Measurements from ENCODE around the gene GDPGP1.
"Not testable (repeated sequence)": the region's sequence is repeated elsewhere in the genome, so short reads cannot be mapped to it uniquely, and the experiment has no call there.

GDPGP1 gene

DNA sequence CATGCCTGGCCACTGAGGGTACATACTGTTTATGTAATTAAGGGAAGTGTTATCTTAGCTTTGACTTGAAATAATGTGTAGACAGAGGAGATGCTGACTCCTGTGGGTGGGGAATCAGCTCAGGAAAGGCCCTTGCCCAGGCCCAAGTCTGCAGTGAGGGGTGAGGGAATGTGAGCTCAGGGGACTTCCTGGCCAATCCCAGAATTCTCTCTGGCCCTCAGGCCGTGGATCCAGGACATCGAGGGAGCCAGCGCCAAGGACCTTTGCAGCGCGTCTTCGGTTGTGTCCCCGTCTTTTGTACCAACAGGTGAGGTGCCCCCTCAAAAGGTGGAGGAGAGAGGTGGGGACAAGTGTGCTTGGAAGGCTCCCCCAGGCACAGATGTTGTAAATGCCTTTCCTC is 6.7 kb upstream of the GDPGP1 start:
- DNase-seq = no peak

DNA sequence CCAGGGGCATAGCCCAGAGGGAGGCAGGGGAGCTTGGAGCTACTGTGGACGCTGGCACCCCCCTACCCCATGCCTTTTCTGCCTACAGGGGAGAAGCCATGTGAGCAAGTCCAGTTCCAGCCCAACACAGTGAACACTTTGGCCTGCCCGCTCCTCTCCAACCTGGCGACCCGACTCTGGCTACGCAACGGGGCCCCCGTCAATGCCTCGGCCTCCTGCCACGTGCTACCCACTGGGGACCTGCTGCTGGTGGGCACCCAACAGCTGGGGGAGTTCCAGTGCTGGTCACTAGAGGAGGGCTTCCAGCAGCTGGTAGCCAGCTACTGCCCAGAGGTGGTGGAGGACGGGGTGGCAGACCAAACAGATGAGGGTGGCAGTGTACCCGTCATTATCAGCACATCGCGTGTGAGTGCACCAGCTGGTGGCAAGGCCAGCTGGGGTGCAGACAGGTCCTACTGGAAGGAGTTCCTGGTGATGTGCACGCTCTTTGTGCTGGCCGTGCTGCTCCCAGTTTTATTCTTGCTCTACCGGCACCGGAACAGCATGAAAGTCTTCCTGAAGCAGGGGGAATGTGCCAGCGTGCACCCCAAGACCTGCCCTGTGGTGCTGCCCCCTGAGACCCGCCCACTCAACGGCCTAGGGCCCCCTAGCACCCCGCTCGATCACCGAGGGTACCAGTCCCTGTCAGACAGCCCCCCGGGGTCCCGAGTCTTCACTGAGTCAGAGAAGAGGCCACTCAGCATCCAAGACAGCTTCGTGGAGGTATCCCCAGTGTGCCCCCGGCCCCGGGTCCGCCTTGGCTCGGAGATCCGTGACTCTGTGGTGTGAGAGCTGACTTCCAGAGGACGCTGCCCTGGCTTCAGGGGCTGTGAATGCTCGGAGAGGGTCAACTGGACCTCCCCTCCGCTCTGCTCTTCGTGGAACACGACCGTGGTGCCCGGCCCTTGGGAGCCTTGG is 5.9 kb upstream of the GDPGP1 start:
- DNase-seq = no peak

DNA sequence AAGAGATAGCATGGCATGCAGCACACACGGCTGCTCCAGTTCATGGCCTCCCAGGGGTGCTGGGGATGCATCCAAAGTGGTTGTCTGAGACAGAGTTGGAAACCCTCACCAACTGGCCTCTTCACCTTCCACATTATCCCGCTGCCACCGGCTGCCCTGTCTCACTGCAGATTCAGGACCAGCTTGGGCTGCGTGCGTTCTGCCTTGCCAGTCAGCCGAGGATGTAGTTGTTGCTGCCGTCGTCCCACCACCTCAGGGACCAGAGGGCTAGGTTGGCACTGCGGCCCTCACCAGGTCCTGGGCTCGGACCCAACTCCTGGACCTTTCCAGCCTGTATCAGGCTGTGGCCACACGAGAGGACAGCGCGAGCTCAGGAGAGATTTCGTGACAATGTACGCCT is 5.0 kb upstream of the GDPGP1 start:
- DNase-seq = no peak

DNA sequence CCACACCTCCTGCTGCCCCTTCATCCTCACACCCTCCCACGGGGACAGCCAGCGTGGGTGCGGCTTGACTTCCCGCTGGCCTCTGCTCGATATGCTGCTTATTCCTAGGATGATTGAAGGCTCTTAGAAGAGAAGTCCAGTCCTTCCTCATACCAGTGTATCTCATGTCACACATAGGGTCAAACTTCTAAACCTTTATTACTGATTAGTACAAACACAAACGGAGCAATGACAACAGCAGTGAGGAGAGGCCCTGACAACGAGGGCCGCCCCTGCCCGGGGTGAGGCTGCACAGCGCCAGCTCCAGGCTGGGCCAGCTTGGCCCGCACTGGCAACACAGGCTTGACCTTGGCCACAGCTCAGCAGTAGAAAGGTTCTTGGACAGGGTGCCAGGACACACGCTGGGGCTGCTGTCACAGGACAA is 3.9 kb upstream of the GDPGP1 start:
- no peak for DNase-seq

DNA sequence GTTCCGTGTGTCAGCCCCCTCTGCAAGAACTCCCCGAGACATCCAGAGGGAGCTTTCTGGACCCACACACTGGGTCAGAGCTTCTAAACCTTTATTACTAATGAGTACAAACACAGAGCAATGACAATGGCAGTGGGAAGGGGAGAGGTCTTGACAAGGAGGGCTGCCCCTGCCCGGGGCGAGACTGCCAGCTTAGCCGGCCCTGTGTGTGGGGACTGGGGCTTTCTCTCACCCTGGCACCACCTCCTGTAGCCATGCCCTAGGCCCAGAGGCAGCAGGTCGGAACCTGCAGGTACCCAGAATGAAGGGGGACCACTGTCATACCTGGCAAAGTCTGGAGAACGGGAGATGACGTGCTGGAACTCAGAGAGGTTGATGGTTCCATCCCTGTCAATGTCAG is 3.4 kb upstream of the GDPGP1 start:
- no peak for DNase-seq

DNA sequence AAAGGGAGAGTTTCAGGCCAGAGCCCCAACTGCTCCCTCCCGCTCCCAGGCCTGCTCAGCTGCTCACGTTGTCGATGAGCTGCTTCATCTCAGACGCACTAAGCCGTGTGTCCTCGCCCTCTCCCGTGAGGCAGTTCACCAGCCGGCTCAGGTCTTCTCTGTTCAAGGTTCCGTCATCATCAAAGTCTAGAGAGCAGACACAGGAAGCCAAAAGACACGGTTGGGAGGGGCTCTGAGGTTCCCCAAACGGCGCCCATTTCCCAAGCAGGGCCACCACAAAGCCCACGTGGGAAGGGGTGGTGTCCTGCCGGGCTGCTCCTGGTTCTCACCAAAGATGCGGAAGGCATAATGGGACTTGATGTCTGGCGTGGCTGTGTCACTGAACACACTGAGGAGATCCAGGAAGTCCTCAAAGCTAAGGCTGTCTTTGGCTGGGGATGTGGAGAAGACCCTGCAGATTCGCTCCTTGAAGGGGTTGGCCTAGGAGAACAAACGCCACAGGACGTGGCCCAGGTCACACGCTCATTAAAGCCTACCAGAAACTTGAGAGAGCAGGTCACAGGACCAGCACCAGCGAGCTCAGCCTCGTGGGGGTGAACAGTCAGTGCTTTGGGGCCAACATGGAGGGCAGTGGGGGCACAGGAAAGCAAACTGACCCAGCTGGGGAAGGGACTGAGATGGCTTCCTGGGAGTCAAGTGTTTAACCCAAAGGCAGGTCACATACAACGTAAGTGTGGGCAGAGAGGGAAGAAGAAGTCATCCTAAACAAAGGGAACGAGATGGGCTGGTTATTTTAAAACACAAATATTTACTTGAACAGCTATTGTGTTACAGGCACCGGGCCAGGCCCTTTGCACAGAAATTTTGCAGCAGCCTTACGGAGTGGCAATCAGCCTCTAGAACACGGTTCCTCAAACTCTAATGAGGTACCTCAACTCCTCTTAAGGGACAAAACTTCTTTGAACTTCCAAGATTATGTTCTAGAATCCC is 2.7 kb upstream of the GDPGP1 start:
- no peak for DNase-seq

DNA sequence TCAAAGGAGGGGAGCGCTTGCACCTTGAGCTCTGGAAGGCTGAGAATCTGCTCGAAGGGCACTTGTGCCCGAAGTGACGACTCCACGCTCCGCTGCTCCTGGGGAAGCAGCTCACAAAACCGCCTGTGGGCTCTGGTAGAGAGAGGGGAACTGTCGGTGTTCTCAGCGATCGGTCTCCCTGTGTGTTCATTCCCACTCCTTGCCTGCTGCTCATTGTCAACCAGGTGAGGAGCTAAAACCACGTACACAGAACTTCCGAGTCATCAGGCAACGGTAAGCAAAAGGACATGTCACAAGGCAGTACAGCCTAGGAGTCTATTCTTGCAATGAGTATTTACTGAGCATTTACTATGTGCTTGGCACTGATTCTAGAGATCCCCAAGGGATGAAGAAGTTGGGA is 1.8 kb upstream of the GDPGP1 start:
- DNase-seq = no peak

DNA sequence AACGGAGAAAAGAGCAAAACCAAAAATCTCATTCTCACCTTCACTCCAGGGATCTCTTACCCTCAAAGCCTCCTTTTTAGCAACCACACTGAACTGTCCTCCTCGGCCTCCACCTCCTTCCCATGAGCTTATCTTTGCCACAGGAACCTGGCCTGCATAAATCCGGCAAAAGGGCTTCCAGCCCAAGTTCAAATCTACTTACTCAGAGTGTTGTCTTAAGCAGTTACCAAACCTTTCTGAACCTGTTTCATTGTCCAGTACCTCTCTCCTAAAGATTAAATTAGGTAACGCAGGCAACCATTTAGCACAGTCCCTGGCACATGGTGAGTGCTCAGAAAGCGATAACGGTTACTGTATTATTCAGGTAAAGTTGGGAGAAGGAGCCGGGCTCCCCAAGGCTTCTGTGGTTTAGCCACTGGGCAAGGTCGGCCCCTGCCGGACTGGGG is 1.0 kb upstream of the GDPGP1 start:
- no peak for DNase-seq

DNA sequence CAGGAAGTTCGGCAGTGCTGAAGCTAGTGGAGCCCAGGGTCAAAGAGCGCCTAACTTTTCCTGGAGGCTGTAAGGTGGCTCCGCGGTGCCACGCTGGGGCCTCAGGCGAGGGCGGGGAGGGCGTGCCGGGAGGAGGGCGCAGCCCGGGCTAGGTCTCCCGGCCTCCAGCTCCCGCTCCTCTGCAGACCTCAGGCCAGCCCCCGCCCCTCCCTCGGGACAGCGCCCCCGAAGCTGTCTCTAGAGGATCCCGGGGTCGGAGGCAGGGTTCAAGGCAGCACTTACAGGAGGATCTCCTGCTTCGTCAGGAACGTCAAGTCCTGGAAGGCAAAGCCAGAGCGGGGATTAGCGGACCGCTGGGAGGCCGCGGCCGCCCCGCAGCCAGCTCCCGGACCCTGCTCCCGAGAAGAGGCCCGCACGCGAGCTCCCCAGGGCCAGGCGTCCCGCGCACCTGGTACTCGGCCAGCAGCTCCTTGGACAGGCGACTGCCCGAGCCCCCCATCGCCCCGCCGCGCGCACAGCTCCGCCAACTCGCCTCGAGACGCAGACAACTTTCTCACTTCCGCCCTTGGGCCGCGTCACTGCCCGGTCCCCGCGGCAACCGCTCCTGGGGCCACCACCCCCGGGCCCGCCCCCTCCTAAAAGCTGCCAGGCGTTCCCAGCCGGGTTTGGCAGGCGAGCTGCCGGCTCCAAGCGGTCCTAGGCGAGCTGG is 468 bp upstream of the GDPGP1 start, which contains the start of gene CIB1:
TSS of gene CIB1 (minus strand) at position 555 of the 709 bp plus-strand sequence. CDS start at position 499, 56 bp downstream.
- peak in 1 of 2 experiments; percentile 15 for DNase-seq

DNA sequence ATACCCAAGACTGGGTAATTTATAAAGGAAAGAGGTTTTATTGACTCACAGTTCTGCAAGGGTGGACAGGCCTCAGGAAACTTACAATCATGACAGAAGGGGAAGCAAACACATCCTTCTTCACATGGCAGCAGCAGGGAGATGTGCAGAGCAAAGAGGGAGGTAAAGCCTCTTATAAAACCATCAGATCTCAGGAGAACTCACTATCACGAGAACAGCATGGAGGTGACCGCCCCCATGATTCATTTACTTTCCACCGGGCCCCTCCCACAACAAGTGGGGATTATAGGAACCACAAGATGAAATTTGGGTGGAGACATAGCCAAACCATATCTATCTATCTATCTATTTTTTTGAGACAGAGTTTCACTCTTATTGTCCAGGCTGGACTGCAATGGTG is 5.4 kb downstream of the GDPGP1 start:
- no peak for DNase-seq

DNA sequence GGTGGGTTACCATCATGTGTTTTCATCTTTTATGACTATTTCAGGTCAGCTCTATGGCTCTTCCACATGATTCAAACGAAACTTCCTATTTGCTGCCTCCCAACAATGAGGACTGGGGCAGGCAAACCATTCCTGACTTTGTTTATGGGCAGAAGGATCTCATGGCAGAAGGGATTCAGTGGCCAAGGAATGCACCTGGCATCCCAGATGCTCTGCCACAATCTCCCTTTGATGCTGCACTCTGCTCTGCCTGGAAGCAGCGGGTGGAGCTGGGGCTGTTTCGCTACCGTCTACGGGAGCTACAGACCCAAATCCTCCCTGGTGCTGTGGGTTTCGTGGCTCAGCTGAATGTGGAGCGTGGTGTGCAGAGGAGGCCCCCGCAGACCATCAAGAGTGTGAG is 6.8 kb downstream of the GDPGP1 start:
- DNase-seq = no peak

DNA sequence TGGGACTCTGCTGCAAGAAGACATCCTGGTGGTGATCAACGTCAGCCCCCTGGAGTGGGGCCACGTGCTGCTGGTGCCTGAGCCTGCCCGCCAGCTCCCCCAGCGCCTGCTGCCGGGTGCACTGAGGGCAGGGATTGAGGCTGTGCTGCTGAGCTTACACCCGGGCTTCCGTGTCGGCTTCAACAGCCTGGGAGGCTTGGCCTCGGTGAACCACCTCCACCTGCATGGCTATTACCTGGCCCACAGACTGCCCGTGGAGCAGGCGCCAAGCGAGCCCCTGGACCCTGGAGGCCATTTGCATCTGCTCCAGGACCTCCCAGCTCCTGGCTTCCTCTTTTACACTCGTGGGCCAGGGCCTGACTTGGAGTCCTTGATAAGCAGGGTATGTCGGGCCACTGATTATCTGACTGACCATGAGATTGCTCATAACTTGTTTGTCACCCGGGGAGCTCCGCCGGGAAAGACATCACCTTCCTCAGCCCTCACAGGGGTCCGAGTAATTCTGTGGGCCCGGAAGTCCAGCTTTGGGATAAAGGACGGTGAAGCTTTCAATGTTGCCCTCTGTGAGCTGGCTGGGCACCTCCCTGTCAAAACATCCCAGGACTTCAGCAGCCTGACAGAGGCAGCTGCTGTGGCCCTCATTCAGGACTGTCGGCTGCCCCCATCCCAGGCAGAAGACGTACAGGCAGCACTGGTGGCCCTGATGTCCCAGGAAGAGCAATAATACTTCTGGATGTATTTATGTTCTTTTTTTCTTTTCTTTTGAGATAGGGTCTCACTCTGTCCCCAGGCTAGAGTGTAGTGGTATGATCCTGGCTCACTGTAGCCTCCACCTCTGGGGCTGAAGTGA is 7.6 kb downstream of the GDPGP1 start:
- no peak for DNase-seq

DNA sequence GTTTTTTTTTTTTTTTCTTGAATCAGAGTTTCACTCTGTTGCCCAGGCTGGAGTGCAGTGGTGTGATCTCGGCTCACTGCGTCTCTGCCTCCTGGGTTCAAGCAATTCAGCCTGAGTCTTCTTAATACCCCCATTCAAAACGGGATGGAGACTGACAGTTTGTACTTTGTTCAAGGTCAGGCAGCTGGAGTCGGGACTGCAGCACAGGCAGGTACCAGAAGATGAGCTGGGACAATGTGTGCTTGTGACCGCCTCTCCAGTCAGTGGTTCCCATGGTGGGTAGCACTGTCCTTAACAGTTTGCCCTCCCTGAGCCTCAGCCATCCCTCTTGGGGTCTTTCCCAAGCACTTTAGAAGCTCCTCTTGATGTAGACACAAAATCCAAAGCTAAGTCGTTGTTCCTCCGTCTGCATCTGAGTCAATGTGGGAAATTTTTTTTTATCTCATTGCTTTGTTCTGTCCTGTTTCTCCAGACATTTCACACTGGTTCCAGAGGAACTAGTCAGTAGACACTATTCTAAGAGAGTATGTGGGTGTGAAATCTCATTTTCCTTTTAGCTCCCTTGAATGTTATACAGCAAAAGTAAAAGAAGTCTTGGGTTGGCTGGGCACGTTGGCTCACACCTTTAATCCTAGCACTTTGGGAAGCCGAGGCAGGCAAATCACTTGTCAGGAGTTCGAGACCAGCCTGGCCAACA is 10.1 kb downstream of the GDPGP1 start:
- DNase-seq = no peak

DNA sequence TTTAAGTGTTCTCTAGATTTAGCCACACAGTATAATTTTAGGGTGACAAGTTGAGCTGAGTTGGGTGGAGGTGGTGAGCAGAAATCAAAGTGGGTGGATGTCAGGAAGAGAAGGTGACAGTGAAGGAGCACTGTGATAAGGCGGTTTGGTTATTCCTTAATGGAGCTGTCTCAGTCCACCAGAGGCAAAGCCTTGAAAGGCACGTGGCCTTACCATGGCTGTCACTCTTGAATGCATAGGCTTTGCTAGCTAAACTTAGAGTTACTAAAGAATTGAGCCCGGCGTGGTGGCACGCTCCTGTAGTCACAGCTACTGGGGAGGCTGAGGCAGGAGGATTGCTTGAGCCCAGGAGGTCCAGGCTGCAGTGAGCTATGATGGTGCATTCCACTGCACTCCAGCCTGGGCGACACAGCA is 14.8 kb downstream of the GDPGP1 start:
- DNase-seq = no peak

DNA sequence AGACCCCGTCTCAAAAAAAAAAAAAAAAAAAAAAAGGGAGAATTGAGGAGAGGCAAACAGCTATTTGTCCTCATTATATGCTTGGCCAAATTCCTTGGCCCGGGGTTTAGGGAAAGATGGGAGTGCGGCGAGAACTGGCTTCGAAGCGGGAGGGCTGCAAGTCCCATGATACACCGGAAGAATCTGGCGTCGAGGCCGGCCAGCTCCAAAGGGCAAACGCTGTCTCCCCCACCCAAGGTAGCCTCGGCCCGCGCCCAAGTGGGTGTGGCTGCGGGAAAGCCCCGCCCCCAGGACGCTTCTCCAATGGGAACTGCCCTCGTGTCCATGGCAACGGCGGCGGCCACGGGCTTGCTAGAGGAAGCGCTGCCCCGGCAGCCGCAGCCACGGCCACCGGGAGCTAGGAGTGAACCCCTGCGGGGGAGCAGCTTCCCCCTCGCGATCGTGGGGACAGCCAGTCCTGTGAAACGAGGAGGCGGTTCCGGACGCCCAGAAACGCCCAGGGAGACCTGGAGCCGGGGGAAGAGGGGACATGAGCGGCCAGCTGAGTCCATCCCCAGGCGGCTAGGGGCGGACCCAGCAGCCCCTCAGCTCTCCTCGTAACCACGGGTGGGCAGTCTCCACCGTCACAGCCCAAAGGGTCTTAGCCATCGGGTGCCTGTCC is 15.3 kb downstream of the GDPGP1 start, which contains the start of gene TTLL13:
TSS of gene TTLL13 (plus strand) at position 354 of the 661 bp plus-strand sequence. CDS start 1,075 bp downstream, outside the sequence.
- DNase-seq = peak; percentile 81 to 89

DNA sequence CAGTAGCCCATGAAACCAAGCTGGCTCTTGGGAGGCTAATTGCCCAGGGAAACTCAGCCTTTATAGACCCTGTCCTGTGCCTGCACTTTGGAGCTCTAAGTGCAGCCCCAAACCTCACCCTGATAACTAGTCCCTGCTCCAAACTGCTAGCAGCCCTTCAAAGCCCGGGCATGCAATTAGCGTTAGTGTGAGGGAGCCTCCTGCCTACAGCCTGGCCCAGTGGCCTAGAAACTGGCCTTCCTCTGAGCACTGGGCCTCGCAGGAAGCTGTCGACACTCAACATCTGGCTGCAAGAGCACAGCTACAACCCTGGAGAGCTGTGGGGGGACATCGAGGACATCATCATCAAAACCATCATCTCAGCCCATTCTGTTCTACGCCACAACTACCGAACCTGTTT is 23.8 kb downstream of the GDPGP1 start:
- no peak for DNase-seq

DNA sequence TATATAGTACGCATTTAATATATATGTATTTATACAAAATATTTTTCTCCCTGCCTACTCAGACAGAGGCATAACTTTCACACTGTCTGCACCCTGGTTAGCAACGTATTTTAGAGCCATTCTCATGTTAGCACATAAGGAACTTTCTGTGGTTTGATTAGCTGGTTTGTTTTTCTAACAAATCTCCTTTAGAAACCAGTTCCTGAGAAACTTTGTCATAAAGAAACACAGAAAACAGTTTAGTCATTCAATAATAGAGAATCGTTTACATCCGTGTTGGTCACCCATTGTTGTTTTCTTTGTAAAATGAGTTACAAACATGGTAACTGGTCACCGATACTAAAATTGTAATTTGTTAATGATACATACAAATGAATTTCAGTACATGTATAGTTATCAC is 25.5 kb downstream of the GDPGP1 start:
- DNase-seq = no peak

DNA sequence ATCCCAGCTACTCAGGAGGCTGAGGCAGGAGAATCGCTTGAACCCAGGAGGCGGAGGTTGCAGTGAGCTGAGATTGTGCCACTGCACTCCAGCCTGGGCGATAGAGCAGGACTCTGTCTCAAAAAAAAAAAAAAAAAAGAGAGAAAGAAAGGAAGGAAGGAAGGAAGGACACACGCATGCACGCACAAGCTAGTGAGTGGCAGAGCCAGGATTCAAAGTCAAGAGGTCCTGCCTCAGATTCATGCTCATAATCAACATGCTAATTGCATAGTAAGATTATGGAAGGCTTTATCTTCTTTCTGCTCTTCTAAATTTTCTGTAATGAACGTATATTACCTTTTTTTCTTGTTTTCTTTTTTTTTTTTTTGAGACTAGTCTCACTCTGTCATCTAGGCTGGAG is 26.7 kb downstream of the GDPGP1 start:
- DNase-seq = not testable (repeated sequence)

DNA sequence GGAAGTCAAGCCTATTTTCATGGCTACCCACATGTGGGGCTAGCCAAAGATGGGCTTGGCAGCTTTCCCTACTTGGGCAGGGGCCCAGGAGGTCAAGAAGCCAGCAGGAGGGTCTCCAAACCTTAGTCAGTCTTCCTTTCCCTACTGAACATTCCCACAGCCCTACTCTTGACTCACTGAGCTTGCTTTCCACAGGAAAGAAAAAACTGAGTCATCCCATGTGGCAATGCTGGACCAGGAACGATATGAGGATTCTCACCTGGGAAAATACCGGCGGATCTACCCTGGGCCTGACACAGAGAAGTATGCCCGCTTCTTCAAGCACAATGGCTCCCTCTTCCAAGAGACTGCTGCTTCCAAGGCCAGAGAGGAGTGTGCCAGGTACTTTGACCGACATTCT is 27.8 kb downstream of the GDPGP1 start:
- no peak for DNase-seq

DNA sequence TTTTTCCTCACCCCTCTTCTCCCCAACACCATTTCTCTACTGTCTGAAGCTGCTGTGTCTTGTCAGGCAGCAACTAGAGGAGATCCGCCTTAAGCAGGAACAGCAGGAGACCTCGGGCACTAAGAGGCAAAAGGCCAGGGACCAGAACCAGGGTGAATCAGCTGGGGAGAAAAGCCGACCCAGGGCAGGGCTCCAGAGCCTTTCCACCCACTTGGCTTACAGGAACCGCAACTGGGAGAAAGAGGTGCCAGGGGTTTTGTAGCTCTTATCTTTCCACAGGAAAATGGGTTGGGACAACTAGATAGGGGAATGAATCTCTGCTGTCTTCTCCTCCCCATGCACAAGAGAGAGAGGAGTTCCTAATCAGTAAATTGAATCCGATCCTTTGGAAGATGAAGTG is 28.4 kb downstream of the GDPGP1 start:
- no peak for DNase-seq

Measured in NCI-H2081 (cell line).